DMS53 treated with DMSO at 0.1 percent for 48 hours (cell line): ENCODE measurements around the gene IFT25.
"Not testable (repeated sequence)": the region's sequence is repeated elsewhere in the genome, so short reads cannot be mapped to it uniquely, and the experiment has no call there.

Experiments
- DNase-seq: peaks from one replicate; lab custom pipeline; 2025; ENCODE audit not compliant: unreplicated experiment; lab: John Stamatoyannopoulos, UW

The IFT25 gene

GRCh38 chr1:53890522-53890941 is 55.0 kb downstream of the IFT25 start:
- DNase-seq, result no peak

GRCh38 chr1:53889304-53890298 is 55.9 kb downstream of the IFT25 start, which contains the start of gene YIPF1:
TSS of gene YIPF1 (minus strand) at chr1:53889797. CDS start at chr1:53888937, 860 bp downstream.
- DNase-seq, result peak; percentile 96

GRCh38 chr1:53888681-53889080 is 56.8 kb downstream of the IFT25 start:
- no peak for DNase-seq

GRCh38 chr1:53883600-53883999 is 61.9 kb downstream of the IFT25 start:
- not testable (repeated sequence) for DNase-seq

- DNase-seq, result not testable (repeated sequence)
Measured at GRCh38 chr1:53881853-53882252, 63.6 kb downstream of the IFT25 start.

GRCh38 chr1:53878492-53879105 is 66.9 kb downstream of the IFT25 start:
- peak; percentile 81 for DNase-seq

- not testable (repeated sequence) for DNase-seq
Measured at GRCh38 chr1:53875150-53875549, 70.3 kb downstream of the IFT25 start.

GRCh38 chr1:53871773-53872484 is 73.6 kb downstream of the IFT25 start:
- DNase-seq, result no peak
